Peyer's patch (tissue), 4 donors: Measurements from ENCODE around the gene OR11H7. TPM values are rescaled to one million over a fixed set of nuclear protein-coding genes. Genes with fewer than 3 reads are reported as not detected.
"Not testable (repeated sequence)": the region's sequence is repeated elsewhere in the genome, so short reads cannot be mapped to it uniquely, and the experiment has no call there.

ENCODE experiments used
- DNase-seq, 3 donors: peaks; one replicate each; pipeline ENCODE4 v3.0.0-alpha.2; 2017 to 2019
- H3K27ac ChIP-seq, 4 donors: fragments of 200-600 bp; sonication (generic); one replicate each; pipeline ENCODE4 v1.5.1; 2016 to 2019
- H3K27me3 ChIP-seq, 2 donors: fragments of 200-600 bp; sonication (generic); one replicate each; pipeline ENCODE4 v1.5.1; 2019
- H3K36me3 ChIP-seq, 3 donors: fragments of 200-600 bp; sonication (generic); one replicate each; pipeline ENCODE4 v1.5.1; 2016 to 2019
- H3K4me1 ChIP-seq, 4 donors: fragments of 200-600 bp; sonication (generic); one replicate each; pipeline ENCODE4 v1.5.1; 2016 to 2019
- H3K4me3 ChIP-seq, 4 donors: fragments of 200-600 bp; sonication (generic); 1 replicate in 3 of 4; 2 replicates in 1 of 4; pipeline ENCODE4 v1.5.1; 2016 to 2019; ENCODE audit warnings: mild to moderate bottlenecking in 1 of 4
- H3K9me3 ChIP-seq, 4 donors: fragments of 200-600 bp; sonication (generic); one replicate each; pipeline ENCODE4 v1.5.1; 2016 to 2019; ENCODE audit warnings: mild to moderate bottlenecking in 1 of 4
- POLR2A ChIP-seq, 2 donors: fragments of 450-650 bp; IDR thresholded peaks; one replicate each; pipeline ENCODE4 v1.5.1; 2017; ENCODE audit warnings: antibody characterized with exemption in 2 of 2, mild to moderate bottlenecking in 2 of 2, moderate library complexity in 2 of 2
- total RNA-seq, 4 donors: library from RNA; depleted of rRNA; stranded (reverse); fragments of >200 nt; gene quantifications; one replicate each; pipeline ENCODE4 v1.1.0, GENCODE V29; 2016
- TF ChIP-seq, protein P1 (sequence below), 6 experiments: fragments of 450-650 bp in 4 of 6; fragments of 200-600 bp in 2 of 6; sonication (generic) in 1 of 6; IDR thresholded peaks; one replicate each; pipeline ENCODE4 v1.5.1; 2017 to 2019; ENCODE audit warnings: antibody characterized with exemption in 6 of 6, mild to moderate bottlenecking in 3 of 6, moderate library complexity in 1 of 6

OR11H7 gene
- total RNA-seq, 4 donors from 2014 or later: not detected

DNA sequence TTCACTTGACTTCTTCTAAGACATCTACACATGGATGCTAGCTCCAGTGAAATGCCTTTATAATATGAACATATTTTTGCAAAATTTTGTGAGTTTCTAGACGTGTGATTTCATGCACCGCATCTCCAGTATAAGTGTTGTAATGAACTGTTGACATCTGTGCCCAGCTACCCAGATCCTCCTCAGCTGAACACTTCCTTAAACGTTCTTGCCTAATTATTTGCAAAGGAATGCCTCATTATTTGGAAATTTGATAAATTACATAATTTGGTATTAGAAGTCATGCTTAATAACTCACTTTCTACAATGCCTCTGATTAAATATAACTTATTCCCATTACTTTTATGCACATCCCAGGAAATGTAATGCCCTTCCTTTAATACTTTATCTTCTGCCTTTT lies 24.1 kb upstream of the OR11H7 start:
- no peak overlapping the region for H3K4me3 ChIP-seq
- DNase-seq: no peak
- no peaks in the 10 kb centered on the region for H3K36me3 ChIP-seq
- no peaks in the 10 kb centered on the region for H3K4me1 ChIP-seq
- H3K27ac ChIP-seq: no peak overlapping the region
- TF ChIP-seq POLR2A (IDR thresholded peaks at IDR 0.05): no peak
- TF ChIP-seq, protein P1, sequence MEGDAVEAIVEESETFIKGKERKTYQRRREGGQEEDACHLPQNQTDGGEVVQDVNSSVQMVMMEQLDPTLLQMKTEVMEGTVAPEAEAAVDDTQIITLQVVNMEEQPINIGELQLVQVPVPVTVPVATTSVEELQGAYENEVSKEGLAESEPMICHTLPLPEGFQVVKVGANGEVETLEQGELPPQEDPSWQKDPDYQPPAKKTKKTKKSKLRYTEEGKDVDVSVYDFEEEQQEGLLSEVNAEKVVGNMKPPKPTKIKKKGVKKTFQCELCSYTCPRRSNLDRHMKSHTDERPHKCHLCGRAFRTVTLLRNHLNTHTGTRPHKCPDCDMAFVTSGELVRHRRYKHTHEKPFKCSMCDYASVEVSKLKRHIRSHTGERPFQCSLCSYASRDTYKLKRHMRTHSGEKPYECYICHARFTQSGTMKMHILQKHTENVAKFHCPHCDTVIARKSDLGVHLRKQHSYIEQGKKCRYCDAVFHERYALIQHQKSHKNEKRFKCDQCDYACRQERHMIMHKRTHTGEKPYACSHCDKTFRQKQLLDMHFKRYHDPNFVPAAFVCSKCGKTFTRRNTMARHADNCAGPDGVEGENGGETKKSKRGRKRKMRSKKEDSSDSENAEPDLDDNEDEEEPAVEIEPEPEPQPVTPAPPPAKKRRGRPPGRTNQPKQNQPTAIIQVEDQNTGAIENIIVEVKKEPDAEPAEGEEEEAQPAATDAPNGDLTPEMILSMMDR (IDR thresholded peaks at IDR 0.05): no peak
- no peaks in the 10 kb centered on the region for H3K9me3 ChIP-seq
- no peaks in the 10 kb centered on the region for H3K27me3 ChIP-seq

DNA sequence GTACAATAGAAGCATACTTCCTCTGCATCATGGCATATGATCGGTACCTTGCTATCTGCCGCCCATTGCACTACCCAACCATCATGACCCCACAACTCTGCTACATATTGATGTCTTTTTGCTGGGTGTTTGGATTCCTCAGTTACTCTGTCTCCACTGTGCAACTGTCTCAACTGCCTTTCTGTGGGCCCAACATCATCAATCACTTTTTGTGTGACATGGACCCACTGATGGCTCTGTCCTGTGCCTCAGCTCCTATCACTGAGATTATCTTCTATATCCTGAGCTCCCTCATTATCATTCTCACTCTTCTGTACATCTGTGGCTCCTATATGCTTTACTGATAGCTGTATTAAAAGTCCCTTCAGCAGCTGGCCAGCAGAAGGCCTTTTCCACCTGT lies 19.2 kb upstream of the OR11H7 start:
- Histone ChIP-seq H3K27ac (no peak overlapping the region), H3K4me1 (no peaks in the 10 kb centered on the region), H3K27me3 (no peaks in the 10 kb centered on the region), H3K4me3 (no peak overlapping the region), H3K36me3 (no peaks in the 10 kb centered on the region), H3K9me3 (no peaks in the 10 kb centered on the region)
- no peak for TF ChIP-seq POLR2A (IDR thresholded peaks at IDR 0.05)
- TF ChIP-seq, protein P1 (IDR thresholded peaks at IDR 0.05): no peak
- no peak for DNase-seq

DNA sequence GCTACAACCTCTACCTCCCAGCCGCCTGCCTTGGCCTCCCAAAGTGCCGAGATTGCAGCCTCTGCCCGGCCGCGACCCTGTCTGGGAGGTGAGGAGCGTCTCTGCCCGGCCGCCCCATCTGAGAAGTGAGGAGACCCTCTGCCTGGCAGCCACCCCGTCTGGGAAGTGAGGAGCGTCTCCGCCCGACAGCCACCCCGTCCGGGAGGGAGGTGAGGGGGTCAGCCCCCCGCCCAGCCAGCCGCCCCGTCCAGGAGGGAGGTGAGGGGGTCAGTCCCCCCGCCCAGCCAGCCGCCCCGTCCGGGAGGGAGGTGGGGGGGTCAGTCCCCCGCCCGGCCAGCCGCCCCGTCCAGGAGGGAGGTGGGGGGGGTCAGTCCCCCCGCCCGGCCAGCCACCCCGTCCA lies 16.4 kb upstream of the OR11H7 start:
- not testable (repeated sequence) for H3K27ac ChIP-seq, H3K27me3 ChIP-seq, DNase-seq, H3K4me1 ChIP-seq, H3K36me3 ChIP-seq, H3K9me3 ChIP-seq, H3K4me3 ChIP-seq

DNA sequence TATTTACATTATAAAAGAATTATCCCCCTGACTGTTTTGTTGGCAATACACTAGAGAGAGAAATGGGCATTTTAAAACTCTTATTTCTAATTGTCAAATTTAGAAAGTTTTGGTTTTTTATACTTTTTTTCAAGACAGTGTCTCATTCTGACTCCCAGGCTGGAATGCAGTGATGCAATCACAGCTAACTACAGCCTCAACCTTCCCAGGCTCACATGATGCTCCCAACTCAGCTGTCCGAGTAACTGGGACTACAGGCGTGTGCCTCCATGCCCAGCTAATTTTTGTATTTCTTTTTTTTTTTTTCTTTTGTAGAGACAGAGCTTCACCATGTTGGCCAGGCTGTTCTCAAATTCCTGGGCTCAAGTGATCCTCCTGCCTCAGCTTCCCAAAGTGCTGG lies 13.6 kb upstream of the OR11H7 start:
- no peaks in the 10 kb centered on the region for H3K4me1 ChIP-seq
- TF ChIP-seq, protein P1 (IDR thresholded peaks at IDR 0.05): no peak
- no peak for TF ChIP-seq POLR2A (IDR thresholded peaks at IDR 0.05)
- no peak overlapping the region for H3K4me3 ChIP-seq
- H3K9me3 ChIP-seq: no peaks in the 10 kb centered on the region
- no peak overlapping the region for H3K27ac ChIP-seq
- no peak for DNase-seq
- no peaks in the 10 kb centered on the region for H3K36me3 ChIP-seq
- no peaks in the 10 kb centered on the region for H3K27me3 ChIP-seq

DNA sequence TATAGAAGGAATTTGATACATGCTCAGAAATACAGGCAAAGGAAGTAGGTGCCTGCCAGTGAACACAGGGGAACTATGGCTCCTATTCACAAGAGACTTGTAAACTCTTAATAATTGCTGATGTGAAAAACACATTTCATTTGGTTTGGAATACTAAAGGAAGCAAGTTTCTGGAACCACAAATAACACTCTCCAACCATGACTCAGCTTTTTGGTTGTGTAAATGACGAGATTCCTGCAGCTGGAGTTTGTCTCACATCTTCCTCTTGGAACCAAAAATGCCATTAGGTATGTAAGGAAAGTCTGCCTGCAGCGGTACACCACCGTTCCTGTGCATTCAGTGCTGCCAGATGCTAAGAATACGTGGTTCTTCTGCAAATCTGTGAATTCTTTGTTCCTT lies 9.7 kb upstream of the OR11H7 start:
- Histone ChIP-seq H3K36me3 (no peaks in the 10 kb centered on the region), H3K4me1 (no peaks in the 10 kb centered on the region), H3K4me3 (no peak overlapping the region), H3K27me3 (no peaks in the 10 kb centered on the region), H3K27ac (no peak overlapping the region), H3K9me3 (no peaks in the 10 kb centered on the region)
- DNase-seq: no peak
- TF ChIP-seq, protein P1 (IDR thresholded peaks at IDR 0.05): no peak
- TF ChIP-seq POLR2A (IDR thresholded peaks at IDR 0.05): no peak

DNA sequence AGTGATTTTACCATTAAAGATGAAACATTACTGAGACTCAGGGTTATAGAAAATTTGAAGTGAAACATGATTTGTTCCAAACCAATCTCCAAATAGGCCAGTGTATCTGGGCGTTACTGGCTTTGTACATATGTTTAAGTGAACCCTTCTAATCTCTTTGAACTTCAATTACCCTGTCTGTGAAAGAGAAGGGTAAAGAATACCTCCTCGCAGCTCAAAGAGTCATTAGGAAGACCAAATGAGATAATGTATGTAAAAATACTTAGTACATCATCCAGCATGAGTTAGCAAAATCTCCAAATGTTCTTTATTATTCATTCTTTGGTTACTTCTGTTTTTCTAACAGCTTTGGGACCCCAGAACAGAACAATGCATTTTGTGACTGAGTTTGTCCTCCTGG lies 5.4 kb upstream of the OR11H7 start, which contains the start of gene OR11H6:
Gene OR11H6 (plus strand): TSS at position 301 of the 400 bp plus-strand sequence. CDS start 0 bp downstream, at position 301.
- no peaks in the 10 kb centered on the region for H3K9me3 ChIP-seq
- H3K27me3 ChIP-seq: no peaks in the 10 kb centered on the region
- H3K36me3 ChIP-seq: no peaks in the 10 kb centered on the region
- TF ChIP-seq POLR2A (IDR thresholded peaks at IDR 0.05): no peak
- TF ChIP-seq, protein P1 (IDR thresholded peaks at IDR 0.05): no peak
- no peak within 1 kb of the TSS for H3K27ac ChIP-seq
- H3K4me3 ChIP-seq: no peak within 1 kb of the TSS
- no peaks in the 10 kb centered on the region for H3K4me1 ChIP-seq
- no peak for DNase-seq

DNA sequence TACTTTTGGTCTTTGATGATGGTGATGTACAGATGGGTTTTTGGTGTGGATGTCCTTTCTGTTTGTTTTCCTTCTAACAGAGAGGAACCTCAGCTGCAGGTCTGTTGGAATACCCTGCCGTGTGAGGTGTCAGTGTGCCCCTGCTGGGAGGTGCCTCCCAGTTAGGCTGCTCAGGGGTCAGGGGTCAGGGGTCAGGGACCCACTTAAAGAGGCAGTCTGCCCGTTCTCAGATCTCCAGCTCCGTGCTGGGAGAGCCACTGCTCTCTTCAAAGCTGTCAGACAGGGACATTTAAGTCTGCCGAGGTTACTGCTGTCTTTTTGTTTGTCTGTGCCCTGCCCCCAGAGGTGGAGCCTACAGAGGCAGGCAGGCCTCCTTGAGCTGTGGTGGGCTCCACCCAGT lies 6.6 kb downstream of the OR11H7 start:
- H3K27me3 ChIP-seq, H3K36me3 ChIP-seq, H3K4me1 ChIP-seq, H3K4me3 ChIP-seq, H3K9me3 ChIP-seq, H3K27ac ChIP-seq, DNase-seq: not testable (repeated sequence)
